GM23248 (cell line): Measurements from ENCODE around the gene WNT10A.

Experiments
- EZH2 ChIP-seq: fragments of 200-600 bp; sonication (generic); IDR thresholded peaks from 2 replicates; pipeline ENCODE4 v1.6.1; 2018; ENCODE audit warnings: antibody characterized with exemption, mild to moderate bottlenecking; ENCODE audit not compliant: insufficient read depth, poor library complexity, severe bottlenecking
- EZH2phosphoT487 ChIP-seq: fragments of 200-600 bp; sonication (generic); IDR thresholded peaks from 2 replicates; pipeline ENCODE4 v1.6.1; 2018; ENCODE audit warnings: antibody characterized with exemption, moderate library complexity, mild to moderate bottlenecking, low read depth; ENCODE audit not compliant: insufficient read depth

DNA sequence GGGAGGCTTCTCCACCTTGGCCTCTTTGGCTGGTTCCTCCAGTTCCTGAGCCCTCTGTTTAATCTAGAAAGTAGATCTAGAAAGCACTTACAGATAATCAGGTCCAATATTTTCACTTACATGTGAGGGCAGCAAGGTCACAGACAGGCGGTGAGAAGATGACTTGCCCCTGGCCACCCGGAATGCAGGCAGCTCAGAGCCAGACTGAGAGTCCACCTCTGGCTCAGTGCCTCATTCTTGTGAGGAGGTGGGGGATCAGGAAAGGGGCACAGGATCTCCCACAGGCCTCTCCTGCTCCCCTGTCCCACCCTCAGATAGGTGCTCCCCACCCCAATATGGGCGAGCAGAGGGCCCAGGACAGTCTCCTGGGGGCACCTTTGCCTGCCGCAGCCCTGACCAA, 15.3 kb upstream of the WNT10A start:
- TF ChIP-seq EZH2phosphoT487 (no peak), EZH2 (no peak)
